Liver (tissue), 9 donors: ENCODE data around the gene C3orf20. TPM values are rescaled to one million over a fixed set of nuclear protein-coding genes. Genes with fewer than 3 reads are reported as not detected.

Experiments
- DNase-seq: peaks from one replicate; pipeline ENCODE4 v3.0.0-alpha.2; 2017; ENCODE audit warnings: low spot score
- H3K27ac ChIP-seq, 2 donors: one replicate each; pipeline ENCODE4 v1.7.0; 2013; ENCODE audit warnings: inconsistent platforms in 2 of 2, low read length in 2 of 2, control low read depth in 1 of 2, low read depth in 1 of 2, mild to moderate bottlenecking in 1 of 2
- H3K27me3 ChIP-seq, 4 donors: one replicate each; pipeline versions ENCODE4 v1.6.1 to v1.7.0; 2013; ENCODE audit warnings: low read length in 3 of 4, inconsistent platforms in 1 of 4, mild to moderate bottlenecking in 1 of 4, moderate library complexity in 1 of 4; ENCODE audit not compliant: control insufficient read depth in 4 of 4, insufficient read depth in 4 of 4
- H3K36me3 ChIP-seq, 4 donors: one replicate each; pipeline versions ENCODE4 v1.6.1 to v1.7.0; 2013; ENCODE audit warnings: low read length in 3 of 4, mild to moderate bottlenecking in 3 of 4, low read depth in 1 of 4, moderate library complexity in 1 of 4; ENCODE audit not compliant: control insufficient read depth in 4 of 4, insufficient read depth in 3 of 4
- H3K4me1 ChIP-seq, 4 donors: one replicate each; pipeline versions ENCODE4 v1.6.1 to v1.7.0; 2013; ENCODE audit warnings: low read length in 3 of 4, mild to moderate bottlenecking in 3 of 4, moderate library complexity in 1 of 4; ENCODE audit not compliant: control insufficient read depth in 4 of 4, insufficient read depth in 4 of 4
- H3K4me3 ChIP-seq, 3 donors: one replicate each; pipeline versions ENCODE4 v1.6.1 to v1.7.0; 2013; ENCODE audit warnings: low read length in 3 of 3, control low read depth in 1 of 3, low read depth in 1 of 3, mild to moderate bottlenecking in 1 of 3
- H3K9ac ChIP-seq, 2 donors: one replicate each; pipeline ENCODE4 v1.7.0; 2013; ENCODE audit warnings: low read length in 2 of 2, mild to moderate bottlenecking in 2 of 2, moderate library complexity in 2 of 2, control low read depth in 1 of 2, low read depth in 1 of 2
- H3K9me3 ChIP-seq, 4 donors: one replicate each; pipeline versions ENCODE4 v1.6.1 to v1.7.0; 2013; ENCODE audit warnings: low read length in 3 of 4; ENCODE audit not compliant: control insufficient read depth in 4 of 4
- EGR1 ChIP-seq, 2 donors: IDR thresholded peaks; 2 replicates each; pipeline ENCODE4 v1.6.1; 2016 to 2018; ENCODE audit warnings: antibody characterized with exemption in 2 of 2, low read depth in 2 of 2
- GABPA ChIP-seq, 2 donors: IDR thresholded peaks in 1 of 2; conservative IDR thresholded peaks in 1 of 2; 2 replicates each; pipeline ENCODE4 v1.6.1; 2016; ENCODE audit warnings: antibody characterized with exemption in 2 of 2, mild to moderate bottlenecking in 1 of 2, moderate library complexity in 1 of 2
- HNF4A ChIP-seq, 2 donors: conservative IDR thresholded peaks; 2 replicates each; pipeline ENCODE4 v1.6.1; 2016; ENCODE audit warnings: antibody characterized with exemption in 2 of 2, mild to moderate bottlenecking in 2 of 2
- RAD21 ChIP-seq, 2 donors: IDR thresholded peaks; 2 replicates each; pipeline ENCODE4 v1.6.1; 2016; ENCODE audit warnings: antibody characterized with exemption in 2 of 2, mild to moderate bottlenecking in 2 of 2
- TAF1 ChIP-seq: conservative IDR thresholded peaks from 2 replicates; pipeline ENCODE4 v1.6.1; 2016; ENCODE audit warnings: antibody characterized with exemption, mild to moderate bottlenecking
- WGBS: extraction: QIAGEN DNeasy Blood & Tissue Kit; methylation state at CpG from one replicate; pipeline ENCODE4 v1.1.7; 2013; 5-methylcytosine and 5-hydroxymethylcytosine counted together
- polyA plus RNA-seq, 2 donors: library from polyadenylated mRNA; stranded (reverse) in 1 of 2; unstranded in 1 of 2; fragments of 200-250 nt in 1 of 2; fragments of >200 nt in 1 of 2; fragmentation: Nextera tagmentation in 1 of 2; extraction: Ambion mirVana in 1 of 2; gene quantifications; one replicate each; pipeline versions ENCODE4 v1.2.1 to v1.2.3, GENCODE V29; 2013 to 2015
- total RNA-seq, 2 donors: library from RNA; depleted of rRNA; stranded (reverse); fragments of >200 nt; gene quantifications; one replicate each; pipeline ENCODE4 v1.2.3, GENCODE V29; 2014
- TF ChIP-seq, protein P1 (sequence below): IDR thresholded peaks from 2 replicates; pipeline ENCODE4 v1.6.1; 2016; ENCODE audit warnings: antibody characterized with exemption
- TF ChIP-seq, protein P2 (sequence below): IDR thresholded peaks from 2 replicates; pipeline ENCODE4 v1.6.1; 2016; ENCODE audit warnings: antibody characterized with exemption, mild to moderate bottlenecking
- TF ChIP-seq, protein P3 (sequence below): fragments of 150-350 bp; IDR thresholded peaks from 2 replicates; pipeline ENCODE4 v1.5.1; 2017; ENCODE audit warnings: improper control_type of control experiment, low read depth, low read length; ENCODE audit not compliant: missing input control
- donor health status: healthy.
- donor health status: healthy.
- donor health status: healthy.
- donor health status: healthy.
- donor health status: healthy.

C3orf20 gene
- total and polyA plus RNA-seq, 4 donors: 0.05 to 0.08 TPM; not detected in 2

DNA sequence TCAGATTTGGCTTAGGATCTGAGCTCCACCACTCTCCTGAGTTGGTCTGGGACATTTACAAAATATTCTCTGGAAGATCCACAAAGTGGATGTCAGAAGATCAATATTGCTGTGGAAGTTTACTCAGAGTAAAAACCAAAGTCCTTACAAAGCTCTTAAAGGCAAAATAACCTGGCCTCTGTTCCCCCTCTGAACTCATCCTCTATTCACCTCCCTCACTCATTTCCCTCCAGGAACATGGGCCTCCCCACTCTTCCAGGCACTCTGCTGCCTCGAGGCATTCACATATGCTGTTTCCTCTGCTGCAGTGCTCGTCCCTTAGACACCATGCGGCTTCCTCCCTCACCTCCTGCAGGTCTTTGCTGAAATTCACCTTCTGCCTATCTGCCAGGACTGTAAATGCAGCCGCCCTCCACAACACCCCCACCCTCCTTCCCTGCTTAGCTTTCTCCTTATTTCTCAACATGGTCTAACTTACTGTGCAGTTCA, 42.5 kb upstream of the C3orf20 start:
- Histone ChIP-seq H3K36me3 (no peaks in the 10 kb centered on the region), H3K27ac (peak overlapping the region in 1 of 2 donors; percentile 79), H3K9me3 (peaks cover 0 to 2% (median 0%) of the 10 kb centered on the region in 4 donors), H3K4me3 (peak overlapping the region in 1 of 3 donors; percentile 6), H3K9ac (no peak overlapping the region), H3K27me3 (no peaks in the 10 kb centered on the region), H3K4me1 (peaks cover 0 to 25% (median 22%) of the 10 kb centered on the region in 4 donors)
- TF ChIP-seq HNF4A (conservative IDR thresholded peaks at IDR 0.05): peak in 1 of 2 donors; percentile 19
- TF ChIP-seq, protein P1, sequence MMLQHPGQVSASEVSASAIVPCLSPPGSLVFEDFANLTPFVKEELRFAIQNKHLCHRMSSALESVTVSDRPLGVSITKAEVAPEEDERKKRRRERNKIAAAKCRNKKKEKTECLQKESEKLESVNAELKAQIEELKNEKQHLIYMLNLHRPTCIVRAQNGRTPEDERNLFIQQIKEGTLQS: no peak
- 39% methylated on average over 4 of the region's 4 CpGs for WGBS
- DNase-seq: no peak

DNA sequence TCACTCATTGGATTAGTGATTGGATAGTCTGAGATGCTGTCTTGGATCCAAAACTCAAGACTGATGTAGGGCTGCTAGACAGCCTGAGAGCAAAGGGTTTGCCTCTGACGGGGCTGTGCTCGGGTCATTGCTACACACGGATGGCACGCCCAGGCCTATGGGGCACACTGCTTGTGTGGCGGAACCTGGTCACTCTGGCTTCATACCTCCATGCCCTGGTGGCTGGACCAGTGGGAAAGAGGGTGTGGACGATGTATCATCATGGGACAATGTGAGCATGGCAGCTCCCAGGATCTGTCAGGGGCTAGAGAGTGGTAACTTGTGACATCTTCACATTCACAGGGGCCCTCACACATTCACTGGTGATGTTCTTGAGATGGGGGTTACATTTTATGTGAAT, 41.5 kb upstream of the C3orf20 start:
- H3K27me3 ChIP-seq: no peaks in the 10 kb centered on the region
- no peak overlapping the region for H3K4me3 ChIP-seq
- no peak for TF ChIP-seq EGR1 (IDR thresholded peaks at IDR 0.05; ENCODE audit: low read depth in 2 of 2)
- no peak for TF ChIP-seq RAD21 (IDR thresholded peaks at IDR 0.05)
- TF ChIP-seq, protein P2, sequence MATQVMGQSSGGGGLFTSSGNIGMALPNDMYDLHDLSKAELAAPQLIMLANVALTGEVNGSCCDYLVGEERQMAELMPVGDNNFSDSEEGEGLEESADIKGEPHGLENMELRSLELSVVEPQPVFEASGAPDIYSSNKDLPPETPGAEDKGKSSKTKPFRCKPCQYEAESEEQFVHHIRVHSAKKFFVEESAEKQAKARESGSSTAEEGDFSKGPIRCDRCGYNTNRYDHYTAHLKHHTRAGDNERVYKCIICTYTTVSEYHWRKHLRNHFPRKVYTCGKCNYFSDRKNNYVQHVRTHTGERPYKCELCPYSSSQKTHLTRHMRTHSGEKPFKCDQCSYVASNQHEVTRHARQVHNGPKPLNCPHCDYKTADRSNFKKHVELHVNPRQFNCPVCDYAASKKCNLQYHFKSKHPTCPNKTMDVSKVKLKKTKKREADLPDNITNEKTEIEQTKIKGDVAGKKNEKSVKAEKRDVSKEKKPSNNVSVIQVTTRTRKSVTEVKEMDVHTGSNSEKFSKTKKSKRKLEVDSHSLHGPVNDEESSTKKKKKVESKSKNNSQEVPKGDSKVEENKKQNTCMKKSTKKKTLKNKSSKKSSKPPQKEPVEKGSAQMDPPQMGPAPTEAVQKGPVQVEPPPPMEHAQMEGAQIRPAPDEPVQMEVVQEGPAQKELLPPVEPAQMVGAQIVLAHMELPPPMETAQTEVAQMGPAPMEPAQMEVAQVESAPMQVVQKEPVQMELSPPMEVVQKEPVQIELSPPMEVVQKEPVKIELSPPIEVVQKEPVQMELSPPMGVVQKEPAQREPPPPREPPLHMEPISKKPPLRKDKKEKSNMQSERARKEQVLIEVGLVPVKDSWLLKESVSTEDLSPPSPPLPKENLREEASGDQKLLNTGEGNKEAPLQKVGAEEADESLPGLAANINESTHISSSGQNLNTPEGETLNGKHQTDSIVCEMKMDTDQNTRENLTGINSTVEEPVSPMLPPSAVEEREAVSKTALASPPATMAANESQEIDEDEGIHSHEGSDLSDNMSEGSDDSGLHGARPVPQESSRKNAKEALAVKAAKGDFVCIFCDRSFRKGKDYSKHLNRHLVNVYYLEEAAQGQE: no peak
- no peak for TF ChIP-seq TAF1
- TF ChIP-seq GABPA (IDR thresholded peaks at IDR 0.05 in 1 of 2, conservative IDR thresholded peaks at IDR 0.05 in 1 of 2): no peak
- no peak for DNase-seq
- H3K9me3 ChIP-seq: peaks cover 0 to 2% (median 0%) of the 10 kb centered on the region in 4 donors
- no peak overlapping the region for H3K9ac ChIP-seq
- no peaks in the 10 kb centered on the region for H3K36me3 ChIP-seq
- 92% methylated on average over 6 of the region's 6 CpGs for whole genome bisulfite sequencing
- peaks cover 0 to 25% (median 22%) of the 10 kb centered on the region in 4 donors for H3K4me1 ChIP-seq
- no peak overlapping the region for H3K27ac ChIP-seq

DNA sequence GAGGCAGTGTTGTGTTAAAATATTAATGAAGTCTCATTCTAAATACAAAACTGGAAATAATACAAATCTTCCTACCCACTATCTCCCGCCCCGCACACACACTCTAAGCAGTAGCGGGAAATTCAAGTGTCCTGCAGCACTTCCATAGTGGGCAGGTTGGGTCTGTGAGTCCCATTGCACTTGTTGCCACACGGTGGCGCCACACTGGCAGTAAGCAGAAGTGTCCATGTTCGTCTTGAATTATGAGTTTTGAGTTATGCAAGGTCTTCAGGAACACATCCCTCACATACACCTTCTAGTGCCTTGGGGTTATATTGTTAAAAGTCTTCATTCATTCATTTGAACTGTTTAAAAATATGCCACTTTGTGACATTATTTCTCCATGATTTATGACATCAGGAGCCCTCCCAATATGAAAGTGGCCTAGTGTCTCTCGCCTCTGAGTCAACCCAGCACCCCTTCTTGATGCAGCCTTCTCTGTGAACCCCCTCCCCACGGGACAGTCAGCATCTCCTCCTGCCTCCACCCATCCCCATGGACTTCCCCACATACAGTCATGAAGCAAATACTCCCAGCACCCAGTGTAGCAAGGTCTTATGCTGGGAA, 41.0 kb upstream of the C3orf20 start:
- H3K9ac ChIP-seq: no peak overlapping the region
- peak; percentile 54 for DNase-seq
- H3K36me3 ChIP-seq: no peaks in the 10 kb centered on the region
- TF ChIP-seq TAF1: no peak
- peak; percentile 55 to 79 for TF ChIP-seq RAD21 (IDR thresholded peaks at IDR 0.05)
- TF ChIP-seq, protein P3, sequence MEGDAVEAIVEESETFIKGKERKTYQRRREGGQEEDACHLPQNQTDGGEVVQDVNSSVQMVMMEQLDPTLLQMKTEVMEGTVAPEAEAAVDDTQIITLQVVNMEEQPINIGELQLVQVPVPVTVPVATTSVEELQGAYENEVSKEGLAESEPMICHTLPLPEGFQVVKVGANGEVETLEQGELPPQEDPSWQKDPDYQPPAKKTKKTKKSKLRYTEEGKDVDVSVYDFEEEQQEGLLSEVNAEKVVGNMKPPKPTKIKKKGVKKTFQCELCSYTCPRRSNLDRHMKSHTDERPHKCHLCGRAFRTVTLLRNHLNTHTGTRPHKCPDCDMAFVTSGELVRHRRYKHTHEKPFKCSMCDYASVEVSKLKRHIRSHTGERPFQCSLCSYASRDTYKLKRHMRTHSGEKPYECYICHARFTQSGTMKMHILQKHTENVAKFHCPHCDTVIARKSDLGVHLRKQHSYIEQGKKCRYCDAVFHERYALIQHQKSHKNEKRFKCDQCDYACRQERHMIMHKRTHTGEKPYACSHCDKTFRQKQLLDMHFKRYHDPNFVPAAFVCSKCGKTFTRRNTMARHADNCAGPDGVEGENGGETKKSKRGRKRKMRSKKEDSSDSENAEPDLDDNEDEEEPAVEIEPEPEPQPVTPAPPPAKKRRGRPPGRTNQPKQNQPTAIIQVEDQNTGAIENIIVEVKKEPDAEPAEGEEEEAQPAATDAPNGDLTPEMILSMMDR: peak; percentile 68
- 52% methylated on average over 8 of the region's 8 CpGs for WGBS
- no peaks in the 10 kb centered on the region for H3K27me3 ChIP-seq
- peaks cover 0 to 2% (median 0%) of the 10 kb centered on the region in 4 donors for H3K9me3 ChIP-seq
- peaks cover 0 to 25% (median 22%) of the 10 kb centered on the region in 4 donors for H3K4me1 ChIP-seq
- no peak overlapping the region for H3K4me3 ChIP-seq
- no peak overlapping the region for H3K27ac ChIP-seq
